HG03565 (cell line): ENCODE results near the gene RRAGC.
A peak's percentile ranks its signal among the peaks of the same experiment; 100 is the strongest.

Experiments used
- ATAC-seq: cut with Tn5 transposase; IDR thresholded peaks from one replicate; pipeline ENCODE4 v1.9.1; 2021; ENCODE audit warnings: mild to moderate bottlenecking, moderate library complexity; ENCODE audit not compliant: unreplicated experiment

The RRAGC gene

GRCh38 chr1:38859561-38860453 is at the start of gene RRAGC:
Gene RRAGC, minus strand, starts transcription at chr1:38859772. Its CDS starts 126 bp downstream, at chr1:38859646.
- ATAC-seq = peak; percentile 85

- ATAC-seq = no peak
Observed at GRCh38 chr1:38908821-38909220, 49.2 kb upstream of the RRAGC start.

GRCh38 chr1:38905985-38906384 is 46.4 kb upstream of the RRAGC start:
- no peak for ATAC-seq

- no peak for ATAC-seq
Observed at GRCh38 chr1:38899560-38899959, 40.0 kb upstream of the RRAGC start.

- no peak for ATAC-seq
Observed at GRCh38 chr1:38898653-38899230, 39.2 kb upstream of the RRAGC start.

- no peak for ATAC-seq
Observed at GRCh38 chr1:38896169-38896568, 36.6 kb upstream of the RRAGC start.

GRCh38 chr1:38892976-38893375 is 33.4 kb upstream of the RRAGC start:
- ATAC-seq = no peak

- no peak for ATAC-seq
Observed at GRCh38 chr1:38891753-38892152, 32.2 kb upstream of the RRAGC start.

GRCh38 chr1:38889589-38889988 is 30.0 kb upstream of the RRAGC start:
- ATAC-seq = no peak

- ATAC-seq = no peak
Observed at GRCh38 chr1:38888423-38889333, 29.1 kb upstream of the RRAGC start.

- no peak for ATAC-seq
Observed at GRCh38 chr1:38885092-38885491, 25.5 kb upstream of the RRAGC start.

GRCh38 chr1:38881487-38881886 is 21.9 kb upstream of the RRAGC start, which contains the start of gene GJA9:
Gene GJA9, minus strand, starts transcription at chr1:38881587. Its CDS starts 5,489 bp downstream, at chr1:38876098.
- no peak for ATAC-seq

GRCh38 chr1:38875811-38876210 is 16.2 kb upstream of the RRAGC start:
- ATAC-seq = no peak

GRCh38 chr1:38873027-38873969 is 13.7 kb upstream of the RRAGC start, which contains the start of gene MYCBP:
Gene MYCBP, minus strand, starts transcription at chr1:38873348. Its CDS starts 43 bp downstream, at chr1:38873305.
- ATAC-seq = peak; percentile 92

- ATAC-seq = peak; percentile 12
Observed at GRCh38 chr1:38872401-38873026, 12.9 kb upstream of the RRAGC start.

- ATAC-seq = no peak
Observed at GRCh38 chr1:38870996-38871395, 11.4 kb upstream of the RRAGC start.

- no peak for ATAC-seq
Observed at GRCh38 chr1:38867208-38867607, 7.6 kb upstream of the RRAGC start.

- no peak for ATAC-seq
Observed at GRCh38 chr1:38865112-38865715, 5.6 kb upstream of the RRAGC start.

- ATAC-seq = no peak
Observed at GRCh38 chr1:38860454-38860795, 853 bp upstream of the RRAGC start.
